COLO668 (cell line): ENCODE data around the gene TAOK1.

Experiments used
- DNase-seq: peaks from one replicate; lab custom pipeline; 2025; ENCODE audit not compliant: unreplicated experiment; lab: John Stamatoyannopoulos, UW

TAOK1 gene

GRCh38 chr17:29378500-29378899 lies 11.7 kb upstream of the TAOK1 start:
- no peak for DNase-seq

DNA sequence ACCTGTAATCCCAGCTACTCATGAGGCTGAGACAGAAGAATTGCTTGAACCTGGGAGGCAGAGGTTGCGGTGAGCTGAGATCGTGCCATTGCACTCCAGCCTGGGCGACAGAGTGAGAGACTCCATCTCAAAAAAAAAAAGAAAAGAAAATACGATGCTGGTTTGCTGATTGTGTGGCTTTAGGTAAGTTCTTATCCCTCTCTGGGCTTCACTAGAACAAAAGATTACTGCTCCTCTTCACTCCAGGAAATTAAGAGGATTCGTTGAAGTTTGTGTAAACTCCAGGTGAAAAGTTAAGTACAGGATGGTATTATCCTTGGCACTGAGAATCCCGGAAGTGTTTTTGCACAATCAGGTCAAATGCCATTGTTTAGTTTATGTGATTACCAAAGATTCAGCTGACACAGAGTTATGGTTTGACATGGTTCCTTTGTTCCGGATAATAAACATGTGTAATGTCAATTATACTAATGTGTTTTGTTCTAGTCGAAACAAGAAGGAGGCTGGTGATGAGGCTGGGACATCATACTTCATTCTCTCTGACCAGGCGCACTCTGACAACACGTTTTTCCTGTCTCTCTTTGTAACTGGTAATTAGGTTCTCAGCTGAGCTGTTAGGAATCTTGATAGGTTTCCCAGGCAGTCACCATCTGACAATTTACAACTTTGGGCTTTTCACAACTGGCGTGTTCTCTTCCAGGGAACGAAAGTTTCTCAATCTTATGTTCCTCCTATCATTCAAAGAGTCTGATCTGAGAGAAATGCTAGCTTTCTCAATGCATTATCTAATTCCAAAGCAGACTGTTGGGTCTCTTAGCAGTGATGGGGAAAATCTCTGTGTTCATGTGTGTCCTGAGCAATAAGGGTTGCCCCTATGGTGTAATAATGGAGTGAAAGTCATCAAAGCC lies 10.8 kb upstream of the TAOK1 start:
- DNase-seq: no peak

- DNase-seq: no peak
Measured at GRCh38 chr17:29383686-29384085, 6.5 kb upstream of the TAOK1 start.

DNA sequence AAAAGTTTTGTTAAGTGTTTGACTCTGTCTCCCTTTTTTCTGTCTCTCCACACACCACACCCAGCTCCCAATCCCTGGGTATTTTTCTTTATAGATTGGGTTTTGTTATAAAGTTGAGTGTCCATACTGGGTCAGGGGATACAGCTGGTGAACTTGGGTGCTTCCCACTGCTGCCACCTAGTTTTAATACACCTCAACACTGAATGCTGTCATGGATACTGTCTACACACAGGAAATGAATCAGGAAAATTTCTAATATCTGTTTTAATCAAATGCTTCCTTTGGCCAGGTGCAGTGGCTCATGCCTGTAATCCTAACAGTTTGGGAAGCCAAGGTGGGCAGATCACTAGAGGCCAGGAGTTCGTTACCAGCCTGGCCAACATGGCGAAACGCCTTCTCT lies 5.3 kb upstream of the TAOK1 start:
- DNase-seq: no peak

DNA sequence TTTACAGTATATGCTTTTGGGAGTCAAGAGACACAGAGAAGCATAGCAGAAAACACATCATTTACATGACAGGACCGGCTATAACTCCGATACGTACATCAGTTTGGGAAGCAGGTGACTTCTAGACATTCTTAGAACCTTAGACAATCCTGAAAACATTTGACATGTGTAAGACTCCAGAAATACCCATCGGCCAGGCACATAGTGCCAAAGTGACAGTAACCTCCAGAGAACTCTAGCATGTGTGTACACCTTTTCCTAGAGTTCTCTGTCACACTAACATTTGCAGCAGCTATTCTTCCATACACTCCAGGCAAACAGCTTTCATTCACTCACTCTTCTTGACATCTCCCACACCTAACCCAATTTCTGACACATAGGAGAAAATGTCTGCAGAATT lies 3.4 kb upstream of the TAOK1 start:
- no peak for DNase-seq

DNA sequence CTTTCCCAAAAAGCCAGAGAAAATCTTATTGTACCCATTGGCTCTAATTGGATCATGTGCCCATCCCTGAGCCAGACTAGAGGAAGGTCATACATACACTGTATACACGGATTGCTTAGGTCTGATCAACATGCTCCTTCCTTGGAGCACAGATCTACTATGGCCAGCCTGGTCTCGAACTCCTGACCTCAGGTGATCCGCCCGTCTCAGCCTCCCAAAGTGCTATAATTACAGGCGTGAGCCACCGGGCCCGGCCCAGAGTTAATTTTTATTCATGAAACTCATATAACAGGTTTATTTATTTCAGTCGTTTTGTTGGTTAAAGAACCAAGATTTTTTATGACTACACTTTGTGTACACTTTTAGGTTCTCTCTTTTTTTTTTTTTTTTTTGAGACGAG lies 1.2 kb upstream of the TAOK1 start:
- no peak for DNase-seq

DNA sequence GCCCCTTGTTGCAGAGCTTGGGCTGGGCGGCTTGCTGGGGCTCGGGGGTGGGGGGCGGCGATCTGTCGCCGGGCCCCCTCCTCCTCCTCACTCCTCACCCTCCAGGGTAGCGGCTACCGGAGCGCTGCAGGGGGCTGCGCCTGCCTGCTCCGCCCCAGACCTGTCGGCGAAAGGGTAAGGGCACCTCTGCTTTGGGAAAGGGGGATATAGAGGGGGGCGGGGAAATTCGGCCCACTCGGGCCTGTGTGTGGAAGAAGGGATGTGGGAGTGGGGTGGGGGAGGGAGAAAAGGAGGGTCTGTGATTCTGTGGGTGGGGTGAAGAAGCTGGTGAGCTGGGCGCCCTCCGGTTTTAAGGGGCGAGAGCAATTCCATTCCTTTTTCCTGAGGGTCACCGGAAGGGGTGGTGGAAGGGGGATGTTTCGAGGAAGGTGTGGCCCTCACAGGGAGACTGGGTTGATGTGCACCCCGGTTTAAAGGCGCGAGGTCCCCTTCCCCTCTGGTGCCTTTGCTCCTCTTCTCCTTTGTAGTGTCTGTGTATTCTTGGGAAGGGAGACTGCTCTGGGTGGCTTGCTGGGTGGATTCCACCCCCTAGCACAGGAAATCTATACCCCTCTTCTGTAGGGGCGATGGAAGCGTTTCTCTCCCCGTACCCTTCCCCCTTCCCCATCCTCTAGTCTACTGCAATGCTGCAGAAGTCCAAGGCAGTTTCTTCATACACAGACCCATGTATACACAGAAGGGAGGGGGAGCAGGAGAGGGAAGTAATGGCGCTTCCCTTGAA lies 878 bp downstream of the TAOK1 start:
- DNase-seq: peak; percentile 33

DNA sequence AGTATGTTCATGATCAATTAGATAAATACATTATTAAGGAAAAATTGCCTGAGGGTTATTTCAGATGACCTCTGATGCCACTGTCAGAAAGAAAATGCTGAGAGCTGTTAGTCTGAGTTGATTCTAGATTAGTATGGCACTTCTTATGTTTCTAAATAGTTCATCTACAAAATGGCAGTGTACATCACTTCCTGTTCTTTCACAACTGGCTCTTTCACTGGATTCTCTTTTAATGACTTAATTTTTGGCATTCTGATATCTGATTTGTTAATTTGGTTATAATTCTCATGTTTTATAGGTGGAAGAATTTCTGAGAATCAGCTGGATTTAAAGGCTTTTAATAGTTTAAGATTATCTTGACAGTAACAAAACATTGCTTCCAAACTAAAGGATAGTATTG lies 3.3 kb downstream of the TAOK1 start:
- no peak for DNase-seq

DNA sequence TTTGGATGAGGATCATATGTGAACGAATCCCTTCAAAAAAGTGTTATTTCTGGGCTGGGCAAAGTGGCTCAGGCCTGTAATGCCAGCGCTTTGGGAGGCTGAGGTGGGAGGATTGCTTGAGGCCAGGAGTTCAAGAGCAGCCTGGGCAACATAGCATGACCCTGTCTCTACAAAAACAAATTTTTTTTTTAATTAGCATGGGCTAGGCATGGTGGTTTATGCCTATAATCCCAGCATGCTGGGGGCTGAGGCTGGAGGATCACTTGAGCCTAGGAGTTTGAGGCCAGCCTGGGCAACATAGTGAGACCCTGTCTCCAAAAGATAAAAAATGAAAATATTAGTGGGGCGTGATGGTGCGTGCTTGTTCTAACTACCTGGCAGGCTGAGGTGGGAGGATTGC lies 4.6 kb downstream of the TAOK1 start:
- DNase-seq: no peak

- no peak for DNase-seq
Measured at GRCh38 chr17:29396066-29396465, 5.9 kb downstream of the TAOK1 start.

- DNase-seq: no peak
Measured at GRCh38 chr17:29399634-29400033, 9.5 kb downstream of the TAOK1 start.

GRCh38 chr17:29400818-29401217 lies 10.7 kb downstream of the TAOK1 start:
- DNase-seq: no peak

DNA sequence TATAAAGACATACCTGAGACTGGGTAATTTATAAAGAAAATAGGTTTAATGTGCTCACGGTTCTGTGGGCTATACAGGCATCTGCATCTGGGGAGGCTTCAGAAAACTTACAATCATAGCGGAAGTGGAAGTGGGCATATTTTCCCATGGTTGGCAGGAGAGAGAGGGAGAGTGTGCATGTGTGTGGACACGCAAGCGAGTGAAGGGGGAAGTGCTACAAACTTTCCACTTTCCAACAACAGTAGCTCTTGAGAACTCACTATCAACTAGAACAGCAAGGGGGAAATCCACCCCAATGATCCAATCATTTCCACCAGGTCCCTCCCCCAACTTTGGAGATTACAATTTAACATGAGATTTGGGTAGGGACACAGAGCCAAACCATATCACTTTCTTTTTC lies 11.1 kb downstream of the TAOK1 start:
- no peak for DNase-seq

GRCh38 chr17:29407856-29408255 lies 17.7 kb downstream of the TAOK1 start:
- no peak for DNase-seq

DNA sequence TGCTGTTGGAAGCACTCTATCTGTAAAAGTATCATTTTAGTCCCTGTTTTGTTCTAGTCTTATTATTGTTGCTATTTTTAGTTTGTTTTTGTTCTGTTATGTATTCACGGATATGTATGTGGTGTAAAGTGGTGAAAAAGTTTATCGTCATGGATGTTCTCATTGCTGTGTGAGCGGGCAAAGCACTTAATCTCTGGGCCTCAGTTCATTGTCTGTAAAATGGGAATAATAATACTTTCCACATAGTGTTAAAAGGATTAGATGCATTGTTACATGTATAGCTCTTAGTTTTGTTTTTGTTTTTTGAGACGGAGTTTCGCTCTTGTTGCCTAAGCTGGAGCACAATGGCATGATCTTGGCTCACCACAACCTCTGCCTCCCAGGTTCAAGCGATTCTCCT lies 19.8 kb downstream of the TAOK1 start:
- no peak for DNase-seq

GRCh38 chr17:29412780-29413565 lies 22.8 kb downstream of the TAOK1 start:
- no peak for DNase-seq

- DNase-seq: no peak
Measured at GRCh38 chr17:29420128-29420527, 30.0 kb downstream of the TAOK1 start.

DNA sequence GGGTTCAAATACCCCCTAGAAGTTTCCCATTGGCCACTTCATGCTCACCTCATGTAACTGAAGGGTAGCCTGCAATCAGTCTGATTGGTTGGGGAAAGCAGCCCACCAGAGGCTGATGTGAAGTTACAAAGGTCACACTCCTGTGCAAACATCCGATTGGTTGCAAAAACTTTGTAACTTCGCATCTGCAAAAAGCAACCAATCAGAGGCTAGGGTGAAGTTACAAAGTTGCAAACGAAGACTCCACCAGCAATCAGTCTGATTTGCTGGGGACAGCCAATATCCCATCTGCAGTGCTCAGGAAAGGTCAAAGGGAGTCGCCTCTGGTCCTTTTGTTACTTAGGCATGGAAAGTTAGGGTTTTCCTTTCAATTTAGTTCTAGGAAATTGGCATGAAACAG lies 40.1 kb downstream of the TAOK1 start:
- no peak for DNase-seq

DNA sequence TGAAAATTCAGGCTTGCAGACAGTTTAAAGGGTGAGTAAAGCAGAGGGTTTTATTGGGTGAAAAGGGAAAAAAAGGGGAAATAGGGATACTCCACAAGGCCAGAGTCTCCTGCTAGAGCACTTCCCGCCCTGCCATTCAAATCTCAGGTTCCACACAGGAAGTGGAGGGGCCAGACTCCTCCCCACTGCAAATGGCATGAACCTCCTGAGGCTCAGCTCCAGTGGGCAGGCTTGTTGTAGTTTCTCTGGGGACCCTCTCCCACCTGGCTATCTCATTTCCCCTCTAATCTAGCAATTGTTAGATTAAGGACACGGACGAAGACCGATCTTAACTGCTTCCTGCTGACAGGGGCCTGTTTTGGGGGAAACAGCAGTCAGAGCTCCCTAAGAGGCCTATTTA lies 43.4 kb downstream of the TAOK1 start:
- DNase-seq: no peak

DNA sequence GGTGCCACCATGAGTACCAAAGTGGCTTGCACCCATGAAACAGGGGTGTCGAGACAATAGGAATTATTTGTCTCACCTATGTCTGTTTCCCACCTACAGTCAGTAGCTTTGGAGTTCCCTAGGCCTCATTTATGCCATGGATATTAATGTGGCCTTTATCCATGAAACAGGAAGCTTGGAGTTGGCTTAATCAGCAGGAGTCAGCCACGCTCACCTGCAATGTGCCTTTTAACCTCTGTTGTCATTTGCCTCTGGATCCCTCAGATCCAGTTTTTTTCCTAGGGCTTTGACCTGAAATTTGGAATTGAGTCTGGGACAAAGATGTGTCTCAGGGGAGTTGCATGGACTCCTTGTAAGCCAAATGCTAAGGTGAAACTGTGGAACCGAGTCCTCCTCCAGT lies 44.4 kb downstream of the TAOK1 start:
- DNase-seq: no peak

DNA sequence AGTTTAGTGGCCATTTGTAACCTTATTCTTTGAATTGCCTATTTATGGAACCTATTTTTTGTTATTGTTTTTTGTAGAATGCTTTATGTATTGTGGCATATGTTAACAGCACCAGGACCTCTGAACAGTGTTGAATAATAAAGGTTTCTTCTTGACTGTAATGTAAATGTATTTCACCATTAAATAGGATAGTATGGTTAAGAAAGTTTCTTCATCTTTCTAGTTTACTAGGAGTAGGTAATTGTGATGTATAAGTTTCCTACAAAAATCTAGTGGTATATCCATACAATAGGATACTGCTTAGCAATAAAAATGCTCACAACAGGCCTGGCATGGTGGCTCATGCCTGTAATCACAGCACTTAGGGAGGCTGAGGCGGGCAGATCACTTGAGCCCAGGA lies 52.3 kb downstream of the TAOK1 start:
- DNase-seq: no peak
